Nucleus accumbens (tissue), 56 donors: ENCODE data around the gene UQCRC2.
"Not testable (repeated sequence)": the region's sequence is repeated elsewhere in the genome, so short reads cannot be mapped to it uniquely, and the experiment has no call there.

Source experiments
- DNase-seq, 56 donors: peaks; one replicate each; lab custom pipeline; 2025; lab: John Stamatoyannopoulos, UW

UQCRC2 gene

GRCh38 chr16:21980032-21980431 lies 26.9 kb downstream of the UQCRC2 start:
- DNase-seq, result no peak

GRCh38 chr16:21982108-21982507 lies 28.9 kb downstream of the UQCRC2 start:
- no peak for DNase-seq

GRCh38 chr16:21984062-21984461 lies 30.9 kb downstream of the UQCRC2 start:
- no peak for DNase-seq

- DNase-seq, result no peak
Observed at GRCh38 chr16:21985524-21985923, 32.4 kb downstream of the UQCRC2 start.

- DNase-seq, result no peak
Observed at GRCh38 chr16:21986692-21987246, 33.6 kb downstream of the UQCRC2 start.

GRCh38 chr16:21987498-21987897 lies 34.3 kb downstream of the UQCRC2 start:
- DNase-seq, result peak in 1 of 56 donors; percentile 8

- DNase-seq, result no peak
Observed at GRCh38 chr16:21989133-21989532, 36.0 kb downstream of the UQCRC2 start.

- DNase-seq, result no peak
Observed at GRCh38 chr16:21989751-21990150, 36.6 kb downstream of the UQCRC2 start.

- no peak for DNase-seq
Observed at GRCh38 chr16:21990381-21990944, 37.3 kb downstream of the UQCRC2 start.

GRCh38 chr16:21991621-21992020 lies 38.5 kb downstream of the UQCRC2 start:
- DNase-seq, result no peak

- no peak for DNase-seq
Observed at GRCh38 chr16:21994856-21995465, 41.8 kb downstream of the UQCRC2 start.

- no peak for DNase-seq
Observed at GRCh38 chr16:21996923-21997696, 43.9 kb downstream of the UQCRC2 start.

- no peak for DNase-seq
Observed at GRCh38 chr16:21997697-21998480, 44.7 kb downstream of the UQCRC2 start.

- DNase-seq, result no peak
Observed at GRCh38 chr16:22001591-22001990, 48.4 kb downstream of the UQCRC2 start.

GRCh38 chr16:22002047-22002446 lies 48.9 kb downstream of the UQCRC2 start:
- DNase-seq, result not testable (repeated sequence)

- no peak for DNase-seq
Observed at GRCh38 chr16:22003195-22003594, 50.0 kb downstream of the UQCRC2 start.

- DNase-seq, result peak in 14 of 56 donors; percentile 4 to 39 (median 12)
Observed at GRCh38 chr16:22004341-22004740, 51.2 kb downstream of the UQCRC2 start.

GRCh38 chr16:22005746-22006145 lies 52.6 kb downstream of the UQCRC2 start:
- no peak for DNase-seq

GRCh38 chr16:22006636-22007035 lies 53.5 kb downstream of the UQCRC2 start:
- no peak for DNase-seq

- peak in 3 of 56 donors; percentile 34 to 51 (median 45) for DNase-seq
Observed at GRCh38 chr16:22007159-22007508, 54.0 kb downstream of the UQCRC2 start.
